Measurements from ENCODE around the gene INTS11.
A peak's percentile ranks its signal among the peaks of the same experiment; 100 is the strongest.
"Not testable (repeated sequence)": the region's sequence is repeated elsewhere in the genome, so short reads cannot be mapped to it uniquely, and the experiment has no call there.

INTS11 gene

DNA sequence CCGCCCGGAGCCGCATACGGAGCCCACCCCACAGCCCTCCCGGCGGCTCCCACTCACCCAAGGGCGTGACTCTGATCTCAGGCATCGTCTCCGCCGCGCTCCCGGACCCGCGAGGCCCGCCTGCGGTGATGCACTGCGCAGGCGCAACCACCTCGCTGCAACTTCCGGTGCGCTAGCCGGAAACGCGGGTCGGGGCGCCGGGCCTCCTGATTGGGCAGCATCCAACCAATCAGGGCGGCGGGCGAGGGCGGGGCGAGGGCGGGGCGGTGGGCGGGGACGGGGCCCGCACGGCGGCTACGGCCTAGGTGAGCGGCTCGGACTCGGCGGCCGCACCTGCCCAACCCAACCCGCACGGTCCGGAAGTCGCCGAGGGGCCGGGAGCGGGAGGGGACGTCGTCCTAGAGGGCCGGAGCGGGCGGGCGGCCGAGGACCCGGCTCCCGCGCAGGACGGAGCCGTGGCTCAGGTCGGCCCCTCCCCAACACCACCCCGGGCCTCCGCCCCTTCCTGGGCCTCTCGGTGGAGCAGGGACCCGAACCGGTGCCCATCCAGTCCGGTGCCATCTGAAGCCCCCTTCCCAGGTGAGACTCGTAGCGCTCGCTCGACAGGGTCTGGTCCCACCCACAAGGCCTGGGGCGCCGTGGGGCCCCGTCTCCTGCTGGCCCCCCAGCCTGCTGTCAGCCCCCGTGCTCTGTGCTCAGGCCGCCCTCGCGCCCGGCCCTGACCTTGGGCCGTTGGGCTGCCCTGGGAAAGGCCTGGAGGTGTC, at the start of gene INTS11, which contains the start of gene CPTP:
Gene INTS11, minus strand, starts transcription at position 137 of the 764 bp plus-strand sequence. Its CDS starts 52 bp downstream, at position 85.
Gene CPTP, plus strand, starts transcription at position 279 of the 764 bp plus-strand sequence. CDS start 2,109 bp downstream, outside the sequence.
- peak; percentile 82 for DNase-seq

DNA sequence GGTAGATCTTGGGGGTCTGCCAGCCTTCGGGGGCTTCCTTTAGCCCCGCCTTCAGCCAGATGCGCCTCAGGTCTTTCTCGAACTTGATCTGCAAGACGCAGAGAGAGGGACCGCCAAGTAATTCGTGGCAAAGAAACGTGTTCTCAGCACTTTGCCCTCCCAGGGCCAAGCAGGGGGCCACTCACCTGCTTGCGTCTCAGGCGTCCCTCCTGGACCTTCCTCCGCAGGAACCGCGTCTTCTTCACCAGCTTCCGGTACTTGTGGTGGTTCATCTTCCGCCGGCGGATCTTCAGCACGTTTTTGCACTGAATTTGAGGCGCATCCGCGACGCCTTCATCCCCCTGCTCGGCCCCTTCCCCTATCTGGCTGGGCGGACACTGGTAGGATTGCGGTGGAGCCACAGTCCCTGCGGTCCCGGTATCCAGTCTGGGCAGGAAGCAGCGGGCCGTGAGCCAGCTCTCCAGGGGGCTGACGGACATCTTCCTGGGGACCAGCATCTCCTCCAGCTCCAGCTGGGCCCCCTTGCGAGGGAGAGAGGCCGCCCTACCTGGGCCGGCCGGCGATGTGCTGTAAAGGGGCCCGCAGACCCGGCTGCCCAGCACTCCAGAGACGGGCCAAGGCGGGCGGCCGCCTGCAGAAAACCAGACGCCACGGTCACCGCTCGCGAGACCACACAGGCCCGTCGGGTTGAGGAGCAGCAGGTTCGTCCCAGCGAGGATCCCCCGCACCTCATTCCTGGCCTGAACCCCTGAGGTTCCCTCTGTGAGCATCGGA, 49.5 kb upstream of the INTS11 start:
- DNase-seq: no peak

DNA sequence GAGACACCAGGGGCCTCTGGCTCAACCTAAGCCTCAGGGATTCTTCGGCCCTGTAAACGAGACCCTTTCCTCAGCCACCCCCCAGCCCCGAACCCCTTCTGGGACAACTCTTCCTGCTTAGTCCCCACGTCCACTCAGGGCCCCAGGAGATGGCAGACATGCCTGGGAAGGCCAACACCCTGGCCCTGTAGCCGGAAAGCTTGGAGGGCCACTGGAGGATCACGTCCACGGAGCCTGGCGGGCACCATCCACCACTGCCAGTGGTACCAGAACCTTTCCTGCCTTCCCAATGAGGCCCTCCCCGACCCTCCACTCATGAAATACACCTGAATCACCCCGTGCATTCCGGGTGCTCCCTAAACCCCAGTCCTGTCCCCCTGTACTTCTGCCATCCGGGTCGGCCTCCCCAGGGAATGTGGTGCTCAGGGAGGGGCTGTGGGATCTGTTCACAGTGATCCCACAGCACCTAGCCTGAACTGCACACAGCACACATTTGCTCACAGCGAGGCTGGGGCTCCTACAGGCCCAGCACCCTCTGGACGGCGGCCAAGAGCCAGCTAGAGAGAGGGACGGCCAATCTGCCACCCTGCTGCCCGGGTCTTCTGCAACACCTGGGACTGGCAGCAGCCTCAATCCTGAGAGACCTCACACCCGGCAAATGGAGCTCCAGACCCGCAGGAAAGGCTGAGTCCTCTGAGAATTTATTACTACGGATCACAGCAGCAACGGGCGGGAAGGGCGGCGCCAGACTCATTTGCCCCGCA, 48.8 kb upstream of the INTS11 start:
- no peak for DNase-seq

DNA sequence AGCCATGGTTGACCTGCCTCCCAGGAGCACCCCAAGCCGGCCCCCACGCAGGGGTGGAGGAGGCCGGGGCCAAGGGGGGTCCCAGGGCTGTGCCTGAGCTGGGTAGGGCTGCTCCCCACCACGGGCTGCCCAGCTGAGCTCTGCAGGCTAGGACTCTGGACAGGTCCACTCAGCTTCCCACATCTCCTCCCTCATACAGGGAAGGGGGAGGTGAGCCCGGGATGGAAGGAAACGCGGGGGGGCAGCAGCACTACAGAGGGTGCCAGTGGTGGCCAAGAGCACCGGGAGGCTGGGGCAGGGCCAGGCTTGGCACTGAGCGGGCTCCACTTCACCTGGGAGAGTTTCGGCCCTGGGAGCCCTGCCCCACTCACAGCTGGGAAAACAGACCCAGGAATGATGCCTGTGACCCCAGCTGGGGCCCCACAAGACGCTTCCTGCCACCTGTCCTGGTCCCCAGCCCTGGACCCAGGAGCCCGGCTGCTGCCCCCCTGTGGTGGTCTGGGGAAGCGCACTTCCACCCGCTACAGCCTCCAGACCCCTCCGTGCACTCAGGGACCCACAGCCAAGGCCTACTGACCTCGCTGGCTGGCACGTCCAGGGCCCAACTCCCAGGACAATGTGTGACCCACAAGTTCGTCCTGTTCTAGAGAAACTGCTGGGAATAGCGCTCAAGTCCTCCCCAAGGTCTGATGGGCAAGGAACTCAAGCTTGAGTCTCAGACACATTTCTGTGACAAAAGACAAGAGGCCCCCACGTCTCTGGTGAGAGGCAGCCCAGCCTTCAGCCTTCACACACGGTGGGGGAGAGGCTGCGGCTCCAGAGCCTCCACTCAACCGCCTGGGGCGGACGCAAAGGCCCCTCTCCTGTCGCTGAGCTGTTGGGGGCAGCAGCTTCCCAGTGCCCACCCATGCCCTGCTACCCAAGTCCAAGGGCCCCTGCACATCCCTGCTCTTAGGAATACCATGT, 47.6 kb upstream of the INTS11 start:
- peak; percentile 64 for DNase-seq

DNA sequence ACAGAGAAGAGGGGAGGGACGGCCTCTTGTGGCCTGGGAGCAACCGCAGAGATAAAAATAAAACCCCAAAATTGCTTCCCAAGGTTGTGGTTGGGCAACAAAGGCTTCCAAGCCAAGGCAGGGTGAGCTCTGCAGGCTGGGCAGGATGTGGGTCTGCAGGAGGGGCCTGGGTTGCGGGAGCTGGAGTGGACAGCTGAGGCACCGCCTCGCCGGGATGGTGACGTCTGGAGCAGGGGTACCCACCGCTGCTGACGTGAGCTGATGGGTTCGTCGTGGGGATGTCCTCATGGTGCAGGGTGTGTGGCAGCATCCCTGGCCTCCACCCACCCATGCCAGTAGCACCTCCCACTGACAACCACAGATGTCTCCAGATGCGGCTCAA, 46.9 kb upstream of the INTS11 start:
- peak; percentile 96 for DNase-seq

DNA sequence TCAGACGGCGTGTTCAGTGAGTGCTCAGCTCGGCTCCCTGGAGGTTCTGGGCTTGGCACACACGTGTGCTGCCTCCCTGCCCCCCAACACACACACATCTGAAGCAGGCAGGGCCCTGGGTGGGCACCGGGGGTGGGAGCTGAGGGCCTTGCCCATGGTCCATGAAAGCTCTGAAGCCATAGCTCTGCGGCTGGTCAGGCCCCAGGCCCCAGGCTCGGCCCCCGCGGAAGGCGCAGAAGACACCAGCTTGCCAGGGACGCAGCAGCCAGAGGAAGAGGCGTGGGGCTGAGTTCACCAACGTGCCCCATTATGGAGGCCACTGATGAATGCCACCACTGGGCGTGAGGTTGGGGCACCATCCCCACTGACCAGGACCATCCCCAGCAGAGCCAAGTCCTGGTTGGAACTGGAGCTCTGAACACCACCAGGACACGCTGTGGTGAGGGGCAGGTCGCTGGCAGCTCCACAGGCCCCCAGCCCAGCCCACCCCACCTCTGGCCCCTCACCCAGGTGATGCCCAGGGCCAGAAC, 46.4 kb upstream of the INTS11 start:
- no peak for DNase-seq

DNA sequence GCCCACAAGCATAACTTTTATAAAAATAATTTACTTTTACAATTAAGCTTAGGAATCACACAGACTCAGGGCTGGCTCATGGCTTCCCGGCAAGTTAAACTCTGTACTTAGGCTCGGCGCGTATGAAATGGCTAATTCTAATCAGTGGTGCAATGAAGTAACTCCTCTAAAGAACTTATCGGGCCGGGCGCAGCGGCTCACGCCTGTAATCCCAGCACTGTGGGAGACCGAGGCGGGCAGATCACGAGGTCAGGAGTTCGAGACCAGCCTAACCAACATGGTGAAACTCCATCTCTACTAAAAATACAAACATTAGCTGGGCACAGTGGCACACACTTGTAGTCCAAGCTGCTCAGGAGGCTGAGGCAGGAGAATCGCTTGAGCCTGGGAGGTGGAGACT, 45.6 kb upstream of the INTS11 start:
- not testable (repeated sequence) for DNase-seq

DNA sequence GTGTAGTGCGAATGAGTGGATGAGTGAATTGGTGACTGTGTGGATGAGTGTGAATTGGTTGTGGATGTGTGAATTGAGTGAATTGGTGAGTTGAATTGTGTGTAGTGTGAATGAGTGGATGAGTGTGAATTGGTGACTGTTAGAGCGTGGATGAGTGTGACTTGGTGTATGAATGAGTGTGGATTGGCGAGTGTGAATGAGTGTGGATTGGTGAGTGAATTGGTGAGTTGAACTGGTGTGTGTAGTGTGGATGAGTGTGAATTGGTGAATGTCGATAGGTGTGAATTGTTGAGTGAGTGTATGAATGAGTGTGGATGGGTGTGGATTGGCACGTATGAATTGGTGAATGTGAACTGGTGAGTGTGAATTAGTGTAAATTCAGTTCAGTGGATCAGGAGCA, 42.9 kb upstream of the INTS11 start:
- DNase-seq: no peak

DNA sequence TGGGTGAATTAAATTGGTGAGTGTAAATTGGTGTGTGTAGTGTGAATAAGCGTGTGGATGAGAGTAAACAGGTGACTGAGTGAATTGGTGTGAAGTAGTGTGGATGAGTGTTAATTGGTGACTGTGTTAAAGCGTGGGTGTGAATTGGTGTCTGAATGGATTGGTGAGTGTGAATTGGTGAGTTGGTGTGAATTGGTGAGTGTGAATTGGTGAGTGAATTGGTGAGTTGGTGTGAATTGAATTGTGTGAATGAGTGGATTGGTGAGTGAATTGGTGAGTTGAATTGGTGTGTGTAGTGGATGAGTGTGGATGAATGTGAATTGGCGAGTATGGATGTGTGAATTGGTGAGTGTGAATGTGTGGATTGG, 42.2 kb upstream of the INTS11 start:
- DNase-seq: no peak

DNA sequence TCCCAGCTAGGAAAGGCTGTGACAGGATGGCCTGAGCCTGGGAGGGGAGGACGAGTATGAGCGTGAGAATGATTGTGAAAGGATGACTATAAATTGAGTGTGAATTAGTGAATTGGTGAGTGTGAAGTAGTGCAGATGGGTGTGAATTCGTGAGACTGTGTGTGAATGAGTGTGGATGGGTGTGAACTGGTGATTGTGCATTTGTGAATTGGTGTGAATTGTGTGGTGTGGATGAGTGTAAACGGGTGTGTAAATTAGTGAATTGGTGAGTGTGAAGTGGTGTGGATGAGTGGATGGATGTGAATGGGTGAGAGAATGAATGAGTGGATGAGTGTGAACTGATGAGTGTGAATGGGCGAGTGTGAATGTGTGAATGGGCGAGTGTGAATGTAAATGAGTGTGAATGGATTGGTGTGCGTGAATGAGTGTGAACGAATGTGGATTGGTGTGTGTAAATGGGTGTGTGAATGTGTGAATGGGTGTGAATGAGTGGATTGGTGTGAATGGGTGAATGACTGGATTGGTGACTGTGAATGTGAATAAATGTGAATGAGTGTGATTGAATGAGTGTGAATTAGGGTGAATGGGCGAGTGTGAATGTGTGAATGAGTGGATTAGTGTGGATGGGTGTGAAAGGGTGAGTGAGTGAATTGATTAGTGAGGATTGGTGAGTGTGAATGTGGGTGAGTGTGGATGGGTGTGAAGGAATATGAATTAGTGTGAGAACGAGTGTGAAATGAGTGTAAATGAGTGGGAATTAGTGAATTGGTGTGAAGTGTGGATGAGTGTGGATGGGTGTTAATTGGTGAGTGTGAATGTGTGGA, 41.6 kb upstream of the INTS11 start:
- DNase-seq: no peak

DNA sequence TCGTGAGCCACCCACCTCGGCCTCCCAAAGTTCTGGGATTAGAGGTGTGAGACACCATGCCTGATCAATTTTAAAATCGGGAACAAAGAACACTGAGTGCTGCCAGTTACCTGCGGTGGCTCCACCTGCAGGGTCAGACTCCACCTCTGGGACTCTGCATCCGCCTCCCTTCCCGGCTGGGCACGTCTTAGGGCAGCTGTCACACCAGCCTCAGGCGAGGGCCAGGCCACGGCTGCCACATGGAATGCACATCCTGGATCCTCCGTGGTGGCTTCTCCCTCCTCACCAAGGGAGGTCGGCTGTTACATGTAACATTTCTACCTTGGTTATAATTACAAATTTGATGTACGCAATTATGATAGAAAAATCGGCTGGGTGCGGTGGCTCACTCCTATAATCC, 39.8 kb upstream of the INTS11 start:
- DNase-seq: no peak

DNA sequence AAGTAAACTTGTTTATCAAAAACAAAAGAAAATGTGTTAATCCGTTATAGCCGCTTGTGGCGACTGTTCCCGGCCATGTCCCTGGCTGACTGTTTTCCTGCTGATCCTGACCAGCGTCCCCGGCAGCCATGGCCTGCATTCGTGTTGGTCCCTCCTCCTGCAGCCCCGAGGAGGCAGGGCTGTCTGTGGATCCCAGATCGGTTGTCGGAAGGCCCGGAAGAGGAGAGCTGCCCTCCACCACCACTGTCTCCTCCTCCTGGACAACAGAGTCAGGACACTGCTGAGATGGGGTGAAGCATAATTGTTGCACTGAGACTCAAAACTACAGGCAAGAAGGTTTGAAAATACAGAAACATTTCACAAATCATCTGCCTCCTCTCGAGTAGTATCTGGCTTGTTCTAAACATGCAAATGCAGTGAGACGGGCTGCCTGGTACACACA, 37.5 kb upstream of the INTS11 start:
- DNase-seq: no peak

DNA sequence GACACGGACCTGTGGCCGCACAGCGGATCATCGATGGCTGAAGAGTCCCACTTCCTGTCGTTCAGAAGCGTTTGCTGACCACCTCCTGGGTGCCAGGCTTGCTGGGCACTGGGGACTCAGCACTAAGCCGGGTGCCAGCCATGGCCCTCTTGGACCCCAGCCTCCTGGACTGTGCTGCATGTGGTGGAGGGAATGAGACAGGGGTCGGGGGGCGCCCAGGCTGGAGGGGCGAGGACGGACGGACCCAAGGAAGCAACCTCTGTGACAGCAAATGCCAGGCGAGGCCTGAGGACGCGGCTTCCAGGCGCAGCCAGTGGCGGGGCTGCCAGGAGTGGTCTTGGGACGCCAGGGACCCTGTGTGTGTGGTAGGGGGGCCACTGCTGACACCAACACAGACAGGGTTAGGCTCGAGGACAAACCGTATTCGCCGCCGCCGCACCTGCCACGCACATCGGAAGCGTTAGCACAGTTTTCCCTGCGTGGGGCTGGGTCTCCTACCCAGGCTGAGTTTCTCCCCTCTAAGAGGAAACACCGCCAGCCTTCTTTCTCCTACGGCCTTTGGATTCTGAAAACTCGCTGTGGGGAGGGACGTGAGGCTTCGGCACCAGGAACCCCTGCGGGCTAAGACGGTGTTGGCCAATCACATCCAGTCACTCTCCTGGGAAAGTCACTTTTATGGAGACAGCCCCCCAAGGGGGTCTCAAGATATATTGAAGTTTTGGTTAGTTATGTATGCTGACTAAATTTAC, 36.9 kb upstream of the INTS11 start:
- no peak for DNase-seq

DNA sequence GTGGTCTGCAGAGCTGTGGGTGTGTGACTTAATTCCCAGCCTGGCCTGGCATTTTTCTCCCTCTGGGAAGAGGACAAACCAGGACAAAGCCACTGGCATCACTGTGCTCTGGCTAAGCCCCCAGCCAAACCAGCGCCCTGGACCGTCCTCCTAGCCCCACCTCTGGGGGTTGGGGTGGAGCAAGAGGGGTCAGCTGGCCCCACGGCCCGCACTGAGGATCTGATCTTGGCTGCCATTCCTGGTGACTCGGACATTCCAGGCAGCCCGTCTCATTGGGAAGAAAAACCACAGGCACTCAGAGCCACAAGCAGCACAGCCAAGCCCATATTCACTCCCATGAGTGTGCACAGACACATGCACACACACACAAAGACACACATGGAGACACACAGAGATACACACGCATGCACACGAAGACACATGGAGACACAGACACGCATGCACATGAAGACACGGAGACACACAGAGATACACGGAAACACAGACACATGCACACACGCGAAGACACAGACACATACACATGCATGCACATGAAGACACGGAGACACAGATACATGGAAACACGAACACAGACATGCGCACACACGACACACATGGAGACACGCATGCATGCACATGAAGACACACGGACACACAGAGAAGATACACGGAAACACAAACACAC, 36.2 kb upstream of the INTS11 start:
- no peak for DNase-seq

DNA sequence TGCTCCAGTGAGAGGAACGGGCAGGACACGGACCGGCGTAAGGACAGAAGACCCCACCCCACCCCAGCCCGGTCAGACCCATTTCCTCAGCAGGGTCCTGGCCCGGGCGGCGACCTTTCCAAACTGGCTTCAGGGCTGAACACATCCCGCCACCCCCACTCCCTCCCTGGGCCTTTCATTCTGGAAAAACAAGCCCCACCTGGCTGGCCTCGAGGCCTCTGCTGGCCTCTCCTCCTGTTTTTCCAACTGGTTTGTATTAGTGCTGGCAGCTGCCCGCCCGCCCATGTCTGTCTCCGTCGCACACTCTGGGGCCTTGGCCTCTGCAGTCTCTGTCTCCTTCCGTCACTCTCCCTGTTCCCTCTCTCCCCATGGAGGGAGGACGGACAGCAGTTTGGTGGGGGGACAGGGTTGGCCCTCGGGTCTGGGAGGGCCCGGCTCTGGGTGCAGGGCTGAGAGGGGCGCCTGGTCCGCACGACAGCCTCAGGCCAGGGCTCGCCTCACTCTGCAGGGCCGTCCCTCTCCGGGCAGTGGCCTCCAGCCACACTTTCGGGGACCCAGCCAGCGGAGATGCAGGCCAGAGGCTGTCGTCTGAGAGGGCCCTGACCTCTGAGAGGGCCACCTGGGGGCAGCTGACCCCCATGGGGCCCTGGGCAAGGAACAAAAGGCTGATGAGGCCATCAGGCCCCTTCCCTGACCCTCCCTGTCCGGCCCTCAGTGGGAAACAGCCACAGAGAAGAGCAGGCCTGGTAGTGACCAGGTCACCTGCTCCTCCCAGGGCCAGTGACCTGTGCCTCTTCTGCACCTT, 35.4 kb upstream of the INTS11 start:
- no peak for DNase-seq

DNA sequence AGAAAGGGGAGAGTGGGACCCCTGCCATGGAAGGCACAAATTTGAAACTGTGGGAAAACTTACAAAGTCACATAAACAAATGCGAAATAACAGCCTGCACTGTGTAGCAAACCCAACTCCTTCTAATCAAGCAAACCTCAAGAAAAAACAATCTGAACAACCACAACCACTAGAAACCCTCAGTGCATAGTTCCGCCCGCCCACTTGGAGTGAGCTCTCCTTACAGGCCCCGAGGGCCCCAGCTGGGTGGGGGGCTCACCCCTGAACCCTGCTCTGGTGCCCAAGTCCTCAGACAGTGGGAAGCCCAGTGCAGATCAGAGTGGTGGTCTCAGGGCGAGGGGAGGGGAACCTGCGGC, 34.8 kb upstream of the INTS11 start:
- DNase-seq: no peak

DNA sequence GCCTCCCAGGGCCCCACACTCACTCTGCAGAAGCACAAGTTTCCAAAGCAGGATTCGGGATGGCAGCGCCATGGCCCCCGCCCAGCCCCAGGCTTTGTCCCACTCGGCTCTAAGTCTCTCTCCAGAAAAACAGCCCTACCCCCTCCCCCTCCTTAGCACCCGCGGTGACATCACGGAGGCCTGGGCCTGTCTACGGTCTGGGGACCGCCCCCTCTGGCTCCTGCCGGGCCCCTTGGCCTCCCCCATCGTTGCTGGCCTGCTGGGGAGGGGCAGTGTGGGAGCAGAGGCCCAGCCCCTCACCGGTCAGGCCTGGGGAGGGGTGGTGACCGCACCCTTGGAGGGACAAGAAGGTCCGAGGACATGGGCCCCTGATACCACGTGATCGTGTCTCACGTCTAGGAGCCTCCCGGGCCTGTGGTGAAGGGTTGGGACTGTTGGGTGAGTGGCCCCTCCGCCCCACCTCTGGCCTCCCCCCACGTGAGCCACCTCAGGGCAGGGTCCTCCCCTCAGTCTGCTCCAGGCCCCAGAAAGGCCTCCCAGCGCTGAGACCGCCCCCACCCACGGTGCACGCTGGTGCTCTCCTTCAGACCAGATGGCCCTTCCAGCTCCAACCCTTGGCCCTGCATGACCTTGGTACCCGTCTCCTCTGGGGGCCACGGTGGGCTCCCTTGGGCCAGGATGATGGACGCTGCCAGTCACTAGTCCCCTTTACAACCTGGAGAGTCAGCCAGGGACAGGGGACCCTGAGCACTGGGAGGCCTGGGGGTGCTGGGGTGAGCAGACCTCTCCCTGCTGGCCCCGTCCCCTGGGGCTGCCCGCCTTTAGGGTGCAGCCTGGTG, 34.2 kb upstream of the INTS11 start, which contains the start of gene MXRA8:
Gene MXRA8, minus strand, starts transcription at position 123 of the 839 bp plus-strand sequence. Its CDS starts 51 bp downstream, at position 72.
- no peak for DNase-seq

Data from MV-4-11 (cell line).